HT1080 (cell line): ENCODE data around the gene NBAS. TPM values are rescaled to one million over a fixed set of nuclear protein-coding genes. Genes with fewer than 3 reads are reported as not detected.

Experiments
- DNase-seq: peaks from one replicate; pipeline ENCODE4 v3.0.0-alpha.2; 2015; ENCODE audit warnings: low read depth
- total RNA-seq: library from RNA; depleted of rRNA; stranded (reverse); fragments of >200 nt; shearing (Covaris generic); gene quantifications from 2 replicates; pipeline ENCODE4 v1.2.3, GENCODE V29; 2014

The NBAS gene
- total RNA-seq, 1 experiment from 2014 or later = 34.2 TPM

GRCh38 chr2:15315411-15315810, 245.7 kb downstream of the NBAS start:
- DNase-seq = no peak

GRCh38 chr2:15313657-15314056, 247.5 kb downstream of the NBAS start:
- peak; percentile 61 for DNase-seq

- DNase-seq = no peak
These were observed 249.2 kb downstream of the NBAS start for GRCh38 chr2:15311926-15312325.

DNA sequence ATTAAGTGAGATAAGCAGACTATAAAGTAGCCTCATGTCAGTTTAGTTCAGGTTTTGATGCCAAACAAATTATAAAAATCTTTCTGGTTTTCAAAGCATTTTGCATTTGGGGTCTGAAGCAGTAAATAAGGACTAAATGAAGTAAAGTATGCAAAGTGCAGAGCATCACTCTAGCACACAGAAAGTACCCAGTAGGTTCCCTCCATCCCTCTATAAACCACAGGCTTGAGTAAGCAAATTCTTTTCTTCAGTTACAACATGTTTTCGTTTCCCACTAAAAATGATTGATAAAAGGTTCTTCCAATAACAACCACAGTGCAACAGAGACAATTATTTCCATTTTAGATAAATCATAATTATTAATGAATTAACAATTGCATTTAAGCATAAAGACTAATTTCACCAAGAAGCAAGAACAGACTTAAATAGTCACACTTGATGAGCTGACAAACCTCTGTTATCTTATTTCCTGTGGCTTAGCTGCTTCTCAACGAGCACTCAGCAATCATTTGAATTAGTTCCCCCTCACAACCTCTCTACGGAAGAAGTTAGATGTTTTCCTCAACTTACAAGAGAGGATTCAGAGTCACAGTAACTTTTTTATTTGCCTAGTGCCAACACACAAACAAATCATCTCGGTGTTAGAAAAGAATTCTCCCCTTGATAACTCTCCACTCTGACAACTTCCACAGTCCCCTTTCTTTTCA, 249.8 kb downstream of the NBAS start:
- no peak for DNase-seq

- no peak for DNase-seq
These were observed 253.6 kb downstream of the NBAS start for GRCh38 chr2:15307526-15307925.

DNA sequence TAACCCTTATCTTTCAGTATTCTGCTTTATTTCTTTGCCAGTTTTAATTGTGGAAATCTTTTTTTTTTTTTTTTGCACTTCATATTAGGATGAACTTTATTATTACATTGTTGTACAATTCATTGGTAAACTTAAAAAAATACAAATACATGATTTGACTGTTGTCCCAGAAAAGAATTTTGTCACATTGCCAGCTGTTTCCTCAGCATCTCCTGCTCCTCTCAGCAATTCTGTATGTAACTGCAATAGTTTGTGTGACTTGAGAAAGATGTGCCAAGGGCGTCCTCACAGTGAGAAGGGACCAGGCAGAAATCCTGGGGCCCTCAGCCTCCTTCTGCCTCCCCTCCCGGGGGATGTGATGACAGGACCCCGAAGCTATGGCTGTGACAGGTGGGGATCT, 254.4 kb downstream of the NBAS start:
- no peak for DNase-seq

- DNase-seq = no peak
These were observed 257.3 kb downstream of the NBAS start for GRCh38 chr2:15303874-15304273.

DNA sequence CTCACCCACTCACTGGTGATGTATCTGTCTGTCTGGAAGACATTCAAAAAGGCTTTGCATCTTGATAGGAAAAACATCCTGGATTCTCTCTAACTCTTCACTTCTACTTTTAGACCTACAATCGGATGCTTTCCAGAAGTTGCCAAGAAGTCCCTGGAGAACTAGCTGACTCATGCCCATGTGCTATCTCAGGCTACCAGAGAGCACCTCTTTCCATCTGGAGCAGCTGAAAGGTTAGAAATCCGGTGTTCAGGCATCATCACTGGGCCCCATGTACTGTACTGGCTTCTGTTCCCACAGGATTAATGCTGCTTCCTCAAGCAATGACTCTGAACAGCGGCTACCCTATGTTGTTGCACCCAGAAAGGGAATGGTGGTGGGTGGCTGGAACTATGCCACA, 259.0 kb downstream of the NBAS start:
- DNase-seq = peak; percentile 25

DNA sequence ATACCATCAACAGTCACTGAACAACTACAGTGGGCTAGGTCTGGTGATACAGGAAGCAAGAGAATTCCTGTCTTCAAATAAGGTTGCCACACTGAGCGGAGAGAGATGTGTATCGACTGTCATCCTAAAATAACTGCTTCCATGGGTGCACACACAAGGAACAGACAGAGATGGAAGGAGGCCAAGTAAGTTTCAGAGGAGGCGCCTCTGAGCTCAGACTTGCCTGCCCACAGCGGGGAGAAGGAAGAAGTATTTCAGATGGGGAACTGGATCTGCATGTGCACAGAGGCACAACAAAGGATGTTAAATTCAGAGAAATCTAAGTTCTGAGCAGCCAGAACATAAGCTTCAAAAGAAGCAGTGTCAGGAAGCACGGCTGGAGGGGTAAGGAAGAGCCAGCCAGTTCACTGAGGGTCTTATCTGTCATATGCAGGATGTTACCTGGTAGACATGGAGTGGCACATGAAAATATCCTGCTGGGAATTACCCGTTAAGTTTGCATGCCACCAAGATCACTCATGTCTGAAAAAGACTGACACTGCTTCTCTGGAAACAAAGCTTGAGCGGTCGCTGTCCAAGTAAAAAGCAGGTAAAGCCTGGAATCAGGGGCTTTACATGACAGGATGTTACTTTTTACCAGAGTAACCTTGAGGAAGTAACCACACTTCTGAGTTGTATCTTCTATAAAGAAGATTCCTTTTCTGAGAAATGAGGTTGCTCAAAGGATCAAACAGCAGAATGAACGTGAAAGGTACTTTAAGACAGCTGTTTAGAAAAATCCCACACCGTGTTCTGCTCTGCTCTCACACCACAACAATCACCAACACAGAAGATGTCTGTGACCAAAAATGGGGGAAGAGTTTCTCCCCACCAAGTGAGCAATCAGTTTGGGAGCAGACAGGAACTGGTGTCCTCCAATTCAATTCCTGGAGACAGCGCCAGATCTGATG, 260.2 kb downstream of the NBAS start:
- no peak for DNase-seq

- no peak for DNase-seq
These were observed 261.1 kb downstream of the NBAS start for GRCh38 chr2:15299904-15300520.

- peak; percentile 93 for DNase-seq
These were observed 262.4 kb downstream of the NBAS start for GRCh38 chr2:15298770-15299169.

DNA sequence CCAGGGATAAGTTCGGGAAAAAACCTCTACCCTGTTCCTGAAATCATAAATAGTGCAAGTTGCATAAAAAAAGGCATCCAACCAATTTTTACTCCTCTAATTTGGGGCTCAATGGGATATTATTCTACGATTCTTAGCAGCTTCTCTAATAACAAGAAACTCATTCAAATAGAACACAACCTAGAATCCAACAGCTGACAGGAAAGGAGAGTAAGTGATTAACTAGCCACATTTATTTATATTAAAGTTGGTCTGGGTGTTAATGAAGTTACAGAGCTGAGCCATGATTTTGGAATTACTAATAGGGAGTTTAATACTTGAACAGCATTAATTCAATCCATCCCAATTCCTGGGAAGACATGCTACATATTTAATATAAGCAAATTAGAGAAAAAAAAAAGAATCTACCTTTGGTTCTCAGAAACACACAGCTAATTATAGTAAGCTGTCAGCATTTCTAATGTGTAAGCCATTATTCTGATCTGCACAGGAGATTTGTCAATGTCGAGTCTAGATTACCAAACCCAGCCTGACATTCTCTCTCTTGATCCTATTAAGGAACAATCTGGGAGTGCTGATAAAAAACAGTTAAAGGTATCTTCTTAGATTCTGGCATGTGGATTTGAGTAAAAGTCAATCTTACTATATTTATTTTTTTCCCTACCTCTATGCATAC, 267.7 kb downstream of the NBAS start:
- no peak for DNase-seq

GRCh38 chr2:15287447-15288184, 273.5 kb downstream of the NBAS start:
- DNase-seq = no peak

DNA sequence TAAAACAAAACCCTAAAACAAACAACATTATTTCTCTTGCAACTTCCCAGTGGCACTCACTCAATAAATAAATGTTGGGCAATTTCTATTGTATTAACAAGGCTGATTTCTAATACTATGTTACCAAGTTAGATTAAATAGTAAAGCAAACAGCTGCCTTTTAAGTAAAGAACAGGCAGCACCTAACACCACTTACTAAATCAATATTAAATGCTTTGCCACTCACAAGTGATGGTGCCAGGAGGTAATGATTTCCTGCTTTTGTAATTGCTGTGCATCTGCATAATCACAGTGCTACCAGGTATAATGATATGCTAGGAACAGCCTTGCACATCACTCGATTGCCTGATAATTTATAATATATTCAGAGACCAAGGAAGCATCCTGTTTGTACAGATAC, 276.5 kb downstream of the NBAS start:
- DNase-seq = no peak

GRCh38 chr2:15281681-15282080, 279.5 kb downstream of the NBAS start:
- no peak for DNase-seq

GRCh38 chr2:15279201-15279876, 281.8 kb downstream of the NBAS start:
- no peak for DNase-seq

GRCh38 chr2:15278296-15278695, 282.8 kb downstream of the NBAS start:
- no peak for DNase-seq

- no peak for DNase-seq
These were observed 285.8 kb downstream of the NBAS start for GRCh38 chr2:15275346-15275745.

GRCh38 chr2:15273452-15273851, 287.7 kb downstream of the NBAS start:
- no peak for DNase-seq

DNA sequence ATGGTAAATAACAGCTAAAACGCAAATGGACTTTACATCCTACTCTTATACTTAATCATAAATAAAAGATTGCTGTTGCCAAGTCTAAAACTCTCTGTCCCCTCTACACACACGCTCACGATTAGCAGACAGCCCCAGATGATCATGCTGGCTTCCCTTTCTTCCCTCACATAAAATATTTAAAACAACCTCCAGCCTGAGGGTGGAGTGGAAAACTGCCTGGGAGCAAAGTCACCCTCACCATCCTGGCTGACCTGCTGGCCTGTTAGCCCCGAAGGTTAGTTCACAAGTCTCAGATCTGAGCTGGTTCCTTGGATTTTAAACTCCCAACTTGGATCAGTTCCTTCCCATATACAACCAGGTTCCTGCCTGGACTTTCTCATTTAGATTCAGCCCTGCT, 288.2 kb downstream of the NBAS start:
- DNase-seq = no peak
